A549 (cell line): ENCODE results near the gene MYCT1. TPM values are rescaled to one million over a fixed set of nuclear protein-coding genes. Genes with fewer than 3 reads are reported as not detected.
A peak's percentile ranks its signal among the peaks of the same experiment; 100 is the strongest.

Source experiments
- ATAC-seq, 2 experiments: fragments of 200-7000 bp in 1 of 2; fragments of >200 bp in 1 of 2; cut with Nextera tagmentation in 1 of 2; cut with Tn5 transposase in 1 of 2; 3 replicates each; pipeline versions ENCODE4 v1.8.0 to v1.9.1; 2018 to 2020; ENCODE audit warnings: mild to moderate bottlenecking in 1 of 2, moderate library complexity in 1 of 2
- CTCF ChIA-PET: fragments of 300-600 bp; sonication (Branson Sonifier 250); formaldehyde crosslinking; extraction: SDS; loops from one replicate; lab custom pipeline; 2021; ENCODE audit warnings: antibody characterized with exemption, inconsistent platforms; lab: Yijun Ruan, JAX
- POLR2A ChIA-PET: fragments of 350-600 bp; formaldehyde crosslinking; extraction: SDS; loops from one replicate; lab custom pipeline; 2021; ENCODE audit warnings: antibody characterized with exemption, inconsistent platforms; lab: Yijun Ruan, JAX
- DNase-seq, 2 experiments: peaks; one replicate each; pipeline versions ENCODE4 v3.0.0 to v3.0.0-alpha.2; 2011 to 2016; ENCODE audit warnings: low read depth in 1 of 2, low spot score in 1 of 2
- FAIRE-seq: peaks from 2 replicates; lab custom pipeline; 2011; peaks lifted over from hg19 to GRCh38; lab: Jason Lieb, UNC
- H3K27ac ChIP-seq, 2 experiments: fragments of >200 bp; sonication (Bioruptor Twin); formaldehyde crosslinking; 3 replicates each; pipeline ENCODE4 v1.5.1; 2016 to 2017
- H3K4me1 ChIP-seq: fragments of >200 bp; sonication (Bioruptor Twin); formaldehyde crosslinking; 3 replicates; pipeline ENCODE4 v1.6.1; 2016
- H3K4me2 ChIP-seq: fragments of >200 bp; sonication (Bioruptor Twin); formaldehyde crosslinking; 3 replicates; pipeline ENCODE4 v1.6.1; 2016
- H3K4me3 ChIP-seq: fragments of >200 bp; sonication (Bioruptor Twin); formaldehyde crosslinking; 3 replicates; pipeline ENCODE4 v1.5.1; 2016
- H3K9me3 ChIP-seq: fragments of >200 bp; sonication (Bioruptor Twin); formaldehyde crosslinking; 3 replicates; pipeline ENCODE4 v1.6.1; 2016
- BHLHE40 ChIP-seq: IDR thresholded peaks from 2 replicates; pipeline ENCODE4 v1.6.1; 2012; ENCODE audit warnings: low read depth, low read length, inconsistent platforms
- EHF ChIP-seq: fragments of 250-450 bp; sonication (Bioruptor Pico); IDR thresholded peaks from 2 replicates; pipeline ENCODE4 v1.5.0; 2020; ENCODE audit warnings: mild to moderate bottlenecking
- EHMT2 ChIP-seq: fragments of 200-600 bp; sonication (generic); IDR thresholded peaks from 2 replicates; pipeline ENCODE4 v1.6.1; 2016; ENCODE audit warnings: antibody characterized with exemption, low read depth, mild to moderate bottlenecking, moderate library complexity
- GATA3 ChIP-seq: IDR thresholded peaks from 2 replicates; pipeline ENCODE4 v1.6.1; 2012; ENCODE audit warnings: borderline replicate concordance
- HDAC2 ChIP-seq: fragments of 200-600 bp; sonication (generic); IDR thresholded peaks from 2 replicates; pipeline ENCODE4 v1.6.1; 2016
- HOXB13 ChIP-seq: fragments of 250-450 bp; sonication (Bioruptor Pico); IDR thresholded peaks from 2 replicates; pipeline ENCODE4 v1.5.0; 2020; ENCODE audit warnings: low read depth, mild to moderate bottlenecking, moderate library complexity
- HOXB5 ChIP-seq: fragments of 250-450 bp; sonication (Bioruptor Pico); IDR thresholded peaks from 2 replicates; pipeline ENCODE4 v1.5.0; 2020; ENCODE audit warnings: mild to moderate bottlenecking, moderate library complexity
- JUNB ChIP-seq: fragments of >200 bp; sonication (Bioruptor Twin); formaldehyde crosslinking; IDR thresholded peaks from 2 replicates; pipeline ENCODE4 v1.6.1; 2016
- KDM1A ChIP-seq: fragments of 200-600 bp; sonication (generic); IDR thresholded peaks from 2 replicates; pipeline ENCODE4 v1.6.1; 2016; ENCODE audit warnings: low read depth, mild to moderate bottlenecking
- KDM5A ChIP-seq: fragments of 200-600 bp; sonication (generic); IDR thresholded peaks from 2 replicates; pipeline ENCODE4 v1.6.1; 2016; ENCODE audit warnings: antibody characterized with exemption, mild to moderate bottlenecking
- MAFK ChIP-seq: fragments of 450-650 bp; IDR thresholded peaks from 2 replicates; pipeline ENCODE4 v1.6.1; 2014; ENCODE audit not compliant: partially characterized antibody
- POLR2AphosphoS2 ChIP-seq: conservative IDR thresholded peaks from 2 replicates; pipeline ENCODE4 v1.6.1; 2012; ENCODE audit warnings: low read length, improper control_type of control experiment, inconsistent platforms
- RAD21 ChIP-seq, 2 experiments: fragments of >200 bp in 1 of 2; sonication (Bioruptor Twin) in 1 of 2; formaldehyde crosslinking in 1 of 2; IDR thresholded peaks in 1 of 2; conservative IDR thresholded peaks in 1 of 2; 2 replicates in 1 of 2; 3 replicates in 1 of 2; pipeline ENCODE4 v1.6.1; 2012 to 2018; ENCODE audit warnings: inconsistent platforms in 1 of 2
- RARB ChIP-seq: fragments of 250-450 bp; sonication (Bioruptor Pico); IDR thresholded peaks from 2 replicates; pipeline ENCODE4 v1.8.0; 2021; ENCODE audit warnings: mild to moderate bottlenecking, moderate library complexity
- RCOR1 ChIP-seq: fragments of 150-350 bp; IDR thresholded peaks from 2 replicates; pipeline ENCODE4 v1.6.1; 2014; ENCODE audit warnings: antibody characterized with exemption, low read length, low read depth
- RFX5 ChIP-seq: fragments of 450-650 bp; IDR thresholded peaks from 2 replicates; pipeline ENCODE4 v1.7.1; 2014; ENCODE audit warnings: antibody characterized with exemption, mild to moderate bottlenecking, moderate library complexity
- TP53 ChIP-seq: fragments of 250-450 bp; sonication (Bioruptor Pico); IDR thresholded peaks from 2 replicates; pipeline ENCODE4 v1.5.0; 2021; ENCODE audit warnings: mild to moderate bottlenecking, moderate library complexity
- ZC3H11A ChIP-seq: fragments of 450-650 bp; IDR thresholded peaks from 2 replicates; pipeline ENCODE4 v1.6.1; 2014; ENCODE audit warnings: antibody characterized with exemption, mild to moderate bottlenecking
- ZFP36 ChIP-seq: fragments of 450-650 bp; IDR thresholded peaks from 2 replicates; pipeline ENCODE4 v1.6.1; 2014; ENCODE audit warnings: borderline replicate concordance; ENCODE audit not compliant: partially characterized antibody
- ZNF302 ChIP-seq: fragments of 250-450 bp; sonication (Bioruptor Pico); IDR thresholded peaks from 2 replicates; pipeline ENCODE4 v1.9.0; 2021; ENCODE audit warnings: inconsistent platforms, mild to moderate bottlenecking, moderate library complexity
- WGBS: methylation state at CpG from one replicate; pipeline ENCODE4 v1.1.6; 2017; ENCODE audit errors: missing lambda C conversion rate; 5-methylcytosine and 5-hydroxymethylcytosine counted together
- polyA plus RNA-seq, 4 experiments: library from polyadenylated mRNA; depleted of rRNA in 3 of 4; stranded (reverse); fragments of >200 nt; fragmentation: RNase III in 1 of 4; extraction: RNeasy Plus Mini Kit Qiagen cat#74134 plus additional on column Dnase treatment in 1 of 4; gene quantifications; 2 replicates in 3 of 4; 3 replicates in 1 of 4; pipeline ENCODE4 v1.2.3, GENCODE V29; 2011 to 2017
- TF ChIP-seq, protein P1 (sequence below): fragments of 200-600 bp; sonication (generic); IDR thresholded peaks from 2 replicates; pipeline ENCODE4 v1.6.1; 2016; ENCODE audit warnings: antibody characterized with exemption, mild to moderate bottlenecking, moderate library complexity
- TF ChIP-seq, protein P2 (sequence below): fragments of >200 bp; sonication (Bioruptor Twin); formaldehyde crosslinking; IDR thresholded peaks from 3 replicates; pipeline ENCODE4 v1.5.1; 2016
- TF ChIP-seq, protein P3 (sequence below): fragments of >200 bp; sonication (Bioruptor Twin); formaldehyde crosslinking; IDR thresholded peaks from 2 replicates; pipeline ENCODE4 v1.6.1; 2016

The MYCT1 gene
- polyA plus RNA-seq, 2 of the 4 experiments (the other 2 are of a cell fraction), result 0.04 TPM; not detected in 1

DNA sequence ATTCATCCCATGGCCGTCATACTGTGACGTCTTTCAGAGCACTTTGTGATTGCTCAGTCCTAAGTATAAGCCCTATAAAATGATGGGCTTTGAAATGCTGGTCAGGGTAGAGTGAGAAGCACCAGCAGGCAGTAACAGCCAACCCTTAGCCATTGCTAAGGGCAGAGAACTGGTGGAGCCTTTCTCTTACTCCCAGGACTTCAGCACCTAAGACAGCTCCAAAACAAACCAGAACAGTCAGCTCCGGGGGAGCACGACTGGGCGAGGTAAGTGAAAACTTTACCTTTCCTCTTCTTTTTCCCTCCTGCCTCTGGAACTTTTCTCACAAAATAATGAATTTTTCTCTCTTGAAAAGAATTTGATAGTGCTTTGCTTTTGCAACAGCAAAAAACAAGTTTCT lies 53.0 kb downstream of the MYCT1 start, which contains the start of gene VIP:
TSS of gene VIP (plus strand) at position 104 of the 400 bp plus-strand sequence. CDS start 1,381 bp downstream, outside the sequence.
- no peak for FAIRE-seq
- no peak within 1 kb of the TSS for H3K27ac ChIP-seq
- H3K4me1 ChIP-seq, result peaks cover 10% of the 10 kb centered on the region
- H3K9me3 ChIP-seq, result no peaks in the 10 kb centered on the region
- ChIA-PET POLR2A (no interaction called here), CTCF (interaction anchor here (4.8 kb wide), 1 partner anchor 197 kb away, joined by 18 read pairs; no protein-coding TSS in a partner anchor)
- 18% methylated on average over 5 of the region's 5 CpGs for WGBS
- no peak within 1 kb of the TSS for H3K4me2 ChIP-seq
- H3K4me3 ChIP-seq, result no peak within 1 kb of the TSS
- TF ChIP-seq, protein P1, sequence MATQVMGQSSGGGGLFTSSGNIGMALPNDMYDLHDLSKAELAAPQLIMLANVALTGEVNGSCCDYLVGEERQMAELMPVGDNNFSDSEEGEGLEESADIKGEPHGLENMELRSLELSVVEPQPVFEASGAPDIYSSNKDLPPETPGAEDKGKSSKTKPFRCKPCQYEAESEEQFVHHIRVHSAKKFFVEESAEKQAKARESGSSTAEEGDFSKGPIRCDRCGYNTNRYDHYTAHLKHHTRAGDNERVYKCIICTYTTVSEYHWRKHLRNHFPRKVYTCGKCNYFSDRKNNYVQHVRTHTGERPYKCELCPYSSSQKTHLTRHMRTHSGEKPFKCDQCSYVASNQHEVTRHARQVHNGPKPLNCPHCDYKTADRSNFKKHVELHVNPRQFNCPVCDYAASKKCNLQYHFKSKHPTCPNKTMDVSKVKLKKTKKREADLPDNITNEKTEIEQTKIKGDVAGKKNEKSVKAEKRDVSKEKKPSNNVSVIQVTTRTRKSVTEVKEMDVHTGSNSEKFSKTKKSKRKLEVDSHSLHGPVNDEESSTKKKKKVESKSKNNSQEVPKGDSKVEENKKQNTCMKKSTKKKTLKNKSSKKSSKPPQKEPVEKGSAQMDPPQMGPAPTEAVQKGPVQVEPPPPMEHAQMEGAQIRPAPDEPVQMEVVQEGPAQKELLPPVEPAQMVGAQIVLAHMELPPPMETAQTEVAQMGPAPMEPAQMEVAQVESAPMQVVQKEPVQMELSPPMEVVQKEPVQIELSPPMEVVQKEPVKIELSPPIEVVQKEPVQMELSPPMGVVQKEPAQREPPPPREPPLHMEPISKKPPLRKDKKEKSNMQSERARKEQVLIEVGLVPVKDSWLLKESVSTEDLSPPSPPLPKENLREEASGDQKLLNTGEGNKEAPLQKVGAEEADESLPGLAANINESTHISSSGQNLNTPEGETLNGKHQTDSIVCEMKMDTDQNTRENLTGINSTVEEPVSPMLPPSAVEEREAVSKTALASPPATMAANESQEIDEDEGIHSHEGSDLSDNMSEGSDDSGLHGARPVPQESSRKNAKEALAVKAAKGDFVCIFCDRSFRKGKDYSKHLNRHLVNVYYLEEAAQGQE, result peak; percentile 86
- TF ChIP-seq BHLHE40 (no peak), EHMT2 (0 out of 2 replicates have a peak, but pooled peaks have one; percentile 33)
- TF ChIP-seq, all 56 proteins: peak for 2
- peak in 1 of 2 experiments; percentile 16 for DNase-seq
- ATAC-seq, result peak; percentile 54 to 67; a peak in 3 of 6 replicates

DNA sequence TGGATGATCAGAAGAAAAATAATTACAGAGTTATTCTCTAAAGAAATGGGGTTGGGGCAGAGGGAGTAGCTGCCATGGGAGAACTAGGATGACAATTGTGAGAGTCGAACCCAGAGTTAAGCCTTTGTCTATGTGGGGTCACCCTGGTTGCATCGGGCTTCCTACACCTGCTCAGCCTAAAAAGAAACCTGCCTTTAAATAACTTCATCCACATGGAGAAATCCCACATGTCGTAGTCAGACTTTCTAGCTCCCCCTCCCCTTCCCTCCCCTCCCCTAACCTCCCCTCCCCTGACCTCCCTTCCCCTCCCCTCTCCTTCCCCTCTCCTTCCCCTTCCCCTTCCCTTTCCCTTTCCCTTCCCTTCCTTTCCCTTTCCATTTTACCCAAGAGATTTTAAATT lies 67.6 kb downstream of the MYCT1 start:
- 4% methylated on average over 3 of the region's 3 CpGs for WGBS
- FAIRE-seq (no peak), ATAC-seq (no peak), DNase-seq (no peak)
- ChIA-PET POLR2A (no interaction called here), CTCF (no interaction called here)
- no peak for TF ChIP-seq RFX5
- no peak for TF ChIP-seq EHF (CRISPR knock-in tag)
- no peak for TF ChIP-seq GATA3
- TF ChIP-seq HOXB13 (CRISPR knock-in tag), result no peak
- no peak for TF ChIP-seq KDM1A
- TF ChIP-seq JUNB, result no peak
- no peak for TF ChIP-seq ZFP36
- Histone ChIP-seq H3K4me3 (no peak overlapping the region), H3K27ac (no peak overlapping the region), H3K4me2 (no peak overlapping the region), H3K4me1 (no peaks in the 10 kb centered on the region), H3K9me3 (no peaks in the 10 kb centered on the region)

DNA sequence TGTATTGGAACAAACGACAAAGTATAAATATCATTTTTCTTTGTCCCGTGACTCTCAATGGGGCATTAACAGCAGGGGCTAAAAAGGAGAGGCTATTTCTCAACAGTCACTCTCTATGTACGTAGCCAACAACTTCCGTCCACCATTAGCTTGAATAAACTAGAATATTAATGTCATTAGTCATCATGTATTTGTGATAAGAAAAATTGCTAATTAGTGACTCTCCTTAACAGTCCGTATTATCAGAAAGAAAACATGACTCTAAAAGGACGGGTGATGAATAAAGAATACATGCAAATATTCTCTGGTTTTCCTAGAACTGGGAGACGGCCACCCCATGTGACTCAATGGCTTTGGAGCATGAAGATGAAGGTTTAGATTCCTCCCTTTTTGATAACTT lies 71.5 kb downstream of the MYCT1 start:
- Histone ChIP-seq H3K27ac (no peak overlapping the region), H3K4me2 (no peak overlapping the region), H3K4me1 (no peaks in the 10 kb centered on the region), H3K4me3 (no peak overlapping the region), H3K9me3 (no peaks in the 10 kb centered on the region)
- ChIA-PET POLR2A (no interaction called here), CTCF (no interaction called here)
- no peak for TF ChIP-seq ZC3H11A
- TF ChIP-seq MAFK, result no peak
- no peak for TF ChIP-seq JUNB
- no peak for TF ChIP-seq TP53
- no peak for TF ChIP-seq KDM1A
- no peak for TF ChIP-seq RAD21 (conservative IDR thresholded peaks at IDR 0.05 in 1 of 2, IDR thresholded peaks at IDR 0.05 in 1 of 2)
- TF ChIP-seq, protein P2, sequence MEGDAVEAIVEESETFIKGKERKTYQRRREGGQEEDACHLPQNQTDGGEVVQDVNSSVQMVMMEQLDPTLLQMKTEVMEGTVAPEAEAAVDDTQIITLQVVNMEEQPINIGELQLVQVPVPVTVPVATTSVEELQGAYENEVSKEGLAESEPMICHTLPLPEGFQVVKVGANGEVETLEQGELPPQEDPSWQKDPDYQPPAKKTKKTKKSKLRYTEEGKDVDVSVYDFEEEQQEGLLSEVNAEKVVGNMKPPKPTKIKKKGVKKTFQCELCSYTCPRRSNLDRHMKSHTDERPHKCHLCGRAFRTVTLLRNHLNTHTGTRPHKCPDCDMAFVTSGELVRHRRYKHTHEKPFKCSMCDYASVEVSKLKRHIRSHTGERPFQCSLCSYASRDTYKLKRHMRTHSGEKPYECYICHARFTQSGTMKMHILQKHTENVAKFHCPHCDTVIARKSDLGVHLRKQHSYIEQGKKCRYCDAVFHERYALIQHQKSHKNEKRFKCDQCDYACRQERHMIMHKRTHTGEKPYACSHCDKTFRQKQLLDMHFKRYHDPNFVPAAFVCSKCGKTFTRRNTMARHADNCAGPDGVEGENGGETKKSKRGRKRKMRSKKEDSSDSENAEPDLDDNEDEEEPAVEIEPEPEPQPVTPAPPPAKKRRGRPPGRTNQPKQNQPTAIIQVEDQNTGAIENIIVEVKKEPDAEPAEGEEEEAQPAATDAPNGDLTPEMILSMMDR, result no peak
- TF ChIP-seq, protein P3, sequence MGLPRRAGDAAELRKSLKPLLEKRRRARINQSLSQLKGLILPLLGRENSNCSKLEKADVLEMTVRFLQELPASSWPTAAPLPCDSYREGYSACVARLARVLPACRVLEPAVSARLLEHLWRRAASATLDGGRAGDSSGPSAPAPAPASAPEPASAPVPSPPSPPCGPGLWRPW, result no peak
- no peak for TF ChIP-seq RCOR1
- TF ChIP-seq RARB (CRISPR knock-in tag), result no peak
- TF ChIP-seq ZNF302, result no peak
- no peak for TF ChIP-seq ZFP36
- TF ChIP-seq BHLHE40, result no peak
- TF ChIP-seq HOXB5 (CRISPR knock-in tag), result no peak
- no peak for TF ChIP-seq POLR2AphosphoS2
- no peak for TF ChIP-seq HDAC2
- TF ChIP-seq KDM5A, result no peak
- no peak for ATAC-seq
- DNase-seq, result no peak
- FAIRE-seq, result no peak
- 17% methylated on average over 7 of the region's 7 CpGs for WGBS
